SKM-1 (cell line): Measurements from ENCODE around the gene ATP13A2.
A peak's percentile ranks its signal among the peaks of the same experiment; 100 is the strongest.

ENCODE experiments used
- DNase-seq: peaks from one replicate; lab custom pipeline; 2025; ENCODE audit not compliant: unreplicated experiment; lab: John Stamatoyannopoulos, UW

The ATP13A2 gene

DNA sequence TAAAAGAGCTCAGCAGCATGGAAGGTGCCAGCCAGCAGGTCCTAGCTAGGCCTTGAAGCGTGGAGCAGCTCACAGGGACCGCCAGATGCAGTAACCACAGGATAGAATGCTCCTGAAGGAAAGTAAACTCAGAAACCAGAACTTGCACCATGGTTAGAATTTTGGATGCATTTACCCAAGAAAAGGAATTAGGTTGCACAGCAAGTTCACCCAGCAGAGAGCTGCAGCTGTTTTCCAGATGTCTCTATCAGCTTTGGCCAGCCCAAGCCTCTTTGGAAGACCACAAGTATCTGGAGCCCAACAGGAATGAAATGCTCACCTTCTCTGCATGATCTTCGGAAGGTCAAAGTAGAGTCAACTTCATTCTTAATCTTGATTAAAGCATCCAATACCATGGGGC lies 21.0 kb upstream of the ATP13A2 start:
- DNase-seq, result no peak

DNA sequence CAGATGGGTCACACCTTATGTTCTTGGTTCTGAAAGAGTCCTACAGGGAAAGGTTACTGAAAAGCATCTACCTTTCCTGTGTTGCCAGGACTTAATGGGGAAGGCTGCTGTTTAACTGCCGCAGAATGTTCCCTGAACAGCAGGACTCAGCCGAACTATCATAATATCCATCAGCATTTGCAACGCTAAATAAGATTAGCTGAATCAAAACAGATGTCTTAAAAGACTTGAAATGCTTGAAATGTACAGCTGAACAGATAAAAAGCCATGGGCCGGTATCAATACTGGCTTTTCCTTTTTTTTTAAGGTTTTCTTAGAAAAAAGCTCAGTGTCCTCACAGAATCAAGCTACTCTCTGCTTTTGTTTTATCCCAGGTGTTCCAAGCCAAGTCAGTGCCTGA lies 19.7 kb upstream of the ATP13A2 start:
- no peak for DNase-seq

DNA sequence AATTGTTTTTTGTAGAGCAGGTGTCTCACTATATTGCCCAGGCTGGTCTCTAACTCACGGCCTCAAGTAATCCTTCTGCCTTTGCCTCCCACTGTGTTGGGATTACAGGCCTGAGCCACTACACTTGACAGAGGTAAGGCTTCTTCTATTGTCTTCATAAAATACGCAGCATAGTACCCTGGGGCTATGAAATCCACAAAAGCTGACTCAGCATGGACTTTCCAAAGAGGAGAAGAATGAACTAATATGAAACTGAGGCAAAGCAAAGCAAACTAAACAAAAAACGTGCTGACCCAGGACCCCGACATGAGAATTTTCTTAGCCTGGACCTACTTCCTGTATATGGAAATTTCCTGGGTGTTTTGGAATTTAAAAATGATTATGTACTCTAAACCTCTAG lies 18.5 kb upstream of the ATP13A2 start:
- no peak for DNase-seq

DNA sequence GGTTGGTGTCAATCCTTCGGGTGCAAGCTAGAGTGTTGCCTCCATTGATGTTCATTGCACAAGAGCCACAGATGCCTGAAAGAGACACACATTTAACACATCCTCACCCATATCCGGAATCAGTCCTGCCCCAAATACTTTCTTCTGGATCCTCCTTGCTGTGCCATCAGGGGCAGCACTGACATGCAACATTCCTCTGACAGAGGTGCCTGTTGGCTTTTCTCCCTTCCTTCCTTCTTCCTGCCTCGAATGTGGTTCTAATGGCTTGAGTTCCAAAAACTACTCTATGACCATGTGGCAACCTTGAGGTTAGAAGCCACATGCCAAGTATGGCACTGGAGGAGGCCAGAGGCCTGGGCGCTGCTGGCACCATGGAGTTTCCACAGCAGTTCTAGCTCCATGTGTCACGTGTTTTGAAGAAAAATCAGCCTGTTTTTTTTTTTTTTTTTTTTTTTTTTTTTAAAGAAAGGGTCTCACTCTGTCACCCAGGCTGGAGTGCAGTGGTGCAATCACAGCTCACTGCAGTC lies 17.0 kb upstream of the ATP13A2 start:
- DNase-seq, result no peak

DNA sequence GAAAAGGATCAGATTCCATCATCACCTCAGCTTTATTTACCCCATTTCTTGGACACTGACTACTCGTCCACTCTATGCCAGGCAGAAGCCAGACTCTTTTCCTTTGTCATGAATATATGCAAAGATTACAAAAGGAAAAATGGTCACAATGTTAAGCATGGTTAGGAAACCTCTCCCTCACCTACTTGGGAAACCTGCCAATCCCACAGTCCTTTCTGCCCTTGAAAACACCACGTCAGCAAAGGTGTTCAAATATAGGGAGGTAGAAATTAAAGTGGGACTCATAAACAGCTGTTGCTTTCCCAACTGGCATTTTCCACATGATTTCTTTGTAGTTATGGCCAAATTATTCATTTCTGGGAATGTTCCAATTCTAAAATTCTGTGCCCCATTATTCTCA lies 16.2 kb upstream of the ATP13A2 start:
- no peak for DNase-seq

DNA sequence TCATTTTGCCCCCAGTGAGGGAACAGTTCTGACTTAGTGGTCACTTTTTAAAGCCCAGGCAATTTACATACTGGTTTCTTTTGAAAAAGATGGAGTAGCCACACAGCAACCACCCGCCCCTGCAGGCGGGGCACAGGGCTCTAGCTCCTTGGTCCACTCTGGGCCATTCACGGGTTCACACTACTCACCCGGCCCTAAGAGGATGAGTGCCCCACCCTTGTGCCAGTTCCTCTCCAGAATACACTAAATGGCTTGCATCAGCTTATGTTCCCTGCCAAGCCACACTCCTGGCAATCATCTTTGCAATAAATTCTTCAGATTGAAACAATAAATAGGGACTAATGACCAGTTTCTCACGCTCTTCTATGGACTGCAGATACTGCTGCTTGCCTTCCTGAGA lies 15.7 kb upstream of the ATP13A2 start:
- DNase-seq, result no peak

DNA sequence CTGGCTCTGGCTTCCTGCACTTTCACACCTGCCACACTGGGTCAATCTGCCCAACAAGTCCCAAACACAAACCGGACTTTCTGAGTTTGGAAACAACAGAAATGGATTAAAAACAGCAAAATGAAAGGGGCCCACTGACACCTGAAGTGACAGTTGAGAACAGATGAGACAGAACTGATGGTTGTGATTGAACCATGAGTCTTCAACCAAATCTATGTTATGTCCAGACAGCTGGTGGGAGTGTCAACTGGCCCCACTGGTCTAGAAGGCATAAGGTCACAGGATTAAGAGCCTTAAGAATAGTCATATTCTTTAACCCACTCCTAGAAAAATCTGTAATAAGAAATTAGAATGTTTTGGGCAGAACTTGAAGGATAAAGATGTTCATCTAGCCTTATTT lies 13.0 kb upstream of the ATP13A2 start:
- DNase-seq, result no peak

DNA sequence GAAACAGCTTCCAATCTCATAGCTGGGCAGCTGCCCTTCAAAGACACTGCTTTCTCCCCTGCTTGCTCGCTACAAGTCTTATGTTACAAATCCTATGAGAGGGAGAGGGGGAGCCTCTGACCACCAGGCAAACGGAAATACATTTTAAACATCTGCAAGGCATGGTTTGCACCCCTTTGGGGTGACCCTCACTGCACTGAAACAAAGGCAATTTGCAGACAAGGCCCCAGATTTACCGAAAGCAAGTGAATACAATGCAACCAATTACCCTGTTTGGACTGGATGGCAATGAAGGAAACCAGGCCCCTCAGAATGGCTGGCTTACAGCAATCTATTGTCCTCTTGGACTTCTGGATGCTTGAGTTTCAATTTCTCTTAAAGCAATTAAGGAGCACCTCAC lies 11.8 kb upstream of the ATP13A2 start:
- DNase-seq, result no peak

DNA sequence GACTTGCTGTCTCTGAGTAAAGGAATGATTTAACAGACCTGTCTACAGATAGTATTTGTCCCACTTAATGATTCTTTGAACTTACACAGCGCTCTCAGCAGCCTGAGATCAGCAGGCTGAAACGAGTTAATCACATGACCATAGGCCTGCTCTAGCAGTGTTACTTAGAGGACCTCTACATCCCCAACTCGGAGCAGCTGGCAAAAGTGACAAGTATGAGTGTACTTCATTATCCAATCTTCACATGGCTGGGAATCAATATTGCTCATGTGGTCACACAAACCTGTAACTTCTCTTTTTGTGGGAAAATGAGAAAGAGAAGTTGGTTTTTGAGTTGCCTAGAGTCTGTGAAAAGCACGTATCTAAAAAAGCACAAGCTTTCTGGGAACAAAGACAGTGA lies 11.4 kb upstream of the ATP13A2 start:
- DNase-seq, result peak; percentile 46

DNA sequence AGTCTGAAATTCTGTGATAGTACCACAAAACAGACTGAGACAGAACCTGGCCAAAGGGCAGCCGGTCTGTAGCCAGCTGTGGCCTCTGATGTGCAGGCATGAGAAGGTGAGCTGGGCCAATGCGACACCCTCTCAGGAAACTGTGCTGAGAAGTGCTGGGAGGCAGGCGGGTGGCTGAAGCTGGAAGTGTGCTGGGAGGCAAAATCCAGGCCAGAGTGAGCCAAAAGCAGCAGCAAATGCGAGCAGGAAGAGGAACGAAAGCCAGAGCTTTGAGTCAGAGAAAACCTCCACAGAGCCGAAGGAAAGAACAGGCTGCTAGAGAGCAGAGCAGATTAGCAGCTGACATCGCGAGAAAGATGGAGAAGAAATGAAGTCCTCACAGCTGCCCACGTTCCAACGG lies 10.2 kb upstream of the ATP13A2 start:
- DNase-seq, result no peak

DNA sequence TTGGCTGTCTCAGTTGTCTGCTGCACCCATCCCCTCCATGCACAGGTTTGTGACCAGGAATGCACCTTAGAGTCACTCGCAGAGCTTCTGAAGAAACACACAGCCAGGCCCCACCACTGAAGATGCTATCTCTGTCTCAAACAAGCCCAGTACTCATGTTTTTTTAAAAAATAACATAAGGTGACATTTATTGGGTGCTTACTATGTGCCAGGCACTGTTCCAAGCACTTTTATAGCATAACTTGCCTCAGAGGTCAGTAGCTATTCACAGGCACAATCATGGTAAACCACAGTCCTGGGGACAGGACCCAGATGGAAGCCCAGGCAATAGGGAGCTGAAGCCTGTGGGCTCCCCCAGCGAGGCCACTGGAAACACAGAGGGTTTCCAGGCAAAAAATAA lies 8.8 kb upstream of the ATP13A2 start:
- no peak for DNase-seq

DNA sequence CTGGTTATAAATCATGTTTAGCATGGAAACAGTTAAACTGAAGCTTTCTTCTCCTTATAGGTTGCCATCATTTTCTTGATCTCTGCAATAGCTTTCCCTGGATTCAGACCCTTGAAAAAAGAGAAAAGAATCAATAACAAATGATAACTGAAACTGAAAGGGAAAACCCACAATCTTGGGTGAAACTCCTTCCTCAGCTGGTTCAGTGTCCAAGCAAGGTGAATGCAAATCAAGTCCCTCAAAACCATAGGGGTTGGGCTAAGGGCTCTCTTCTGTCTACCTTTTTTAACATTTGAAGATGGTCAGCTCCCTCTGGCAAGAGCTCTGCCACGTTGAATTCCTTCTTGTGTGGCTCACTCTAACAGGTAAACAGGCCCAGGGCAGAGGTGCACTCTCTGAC lies 7.1 kb upstream of the ATP13A2 start:
- DNase-seq, result no peak

DNA sequence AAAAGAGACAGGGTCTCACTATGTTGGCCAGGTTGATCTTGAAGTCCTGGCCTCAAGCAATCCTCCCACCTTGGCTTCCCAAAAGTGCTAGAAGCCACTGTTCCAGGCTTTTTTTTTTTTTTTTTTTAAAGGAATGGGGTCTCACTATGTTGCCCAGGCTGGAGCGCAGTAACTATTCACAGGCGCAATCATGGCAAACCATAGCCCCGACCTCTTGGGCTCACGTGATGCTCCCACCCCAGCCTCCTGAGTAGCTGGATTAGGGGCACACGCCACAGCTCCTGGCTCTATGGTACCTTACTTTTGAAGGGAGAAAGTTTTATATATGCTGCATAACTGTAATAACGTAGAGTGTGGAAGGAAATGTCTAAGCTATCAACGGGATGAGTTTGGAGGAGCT lies 5.7 kb upstream of the ATP13A2 start:
- DNase-seq, result no peak

DNA sequence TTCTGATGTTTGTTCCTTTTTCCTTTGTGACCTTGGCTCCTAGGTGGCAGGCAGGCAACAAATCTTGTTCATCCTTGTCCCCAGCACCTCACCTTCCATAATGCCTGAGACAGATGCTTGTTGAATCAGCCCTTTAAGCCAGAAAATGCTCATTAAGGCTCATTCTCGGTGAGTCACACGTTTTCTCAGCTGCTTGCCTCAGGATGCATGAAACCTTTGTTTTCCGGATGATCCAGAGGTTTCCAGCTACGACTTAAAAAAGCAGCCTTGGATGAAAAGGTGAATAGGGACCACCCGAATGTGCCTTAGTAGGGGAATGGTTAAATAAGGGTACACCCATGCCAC lies 4.6 kb upstream of the ATP13A2 start:
- no peak for DNase-seq

DNA sequence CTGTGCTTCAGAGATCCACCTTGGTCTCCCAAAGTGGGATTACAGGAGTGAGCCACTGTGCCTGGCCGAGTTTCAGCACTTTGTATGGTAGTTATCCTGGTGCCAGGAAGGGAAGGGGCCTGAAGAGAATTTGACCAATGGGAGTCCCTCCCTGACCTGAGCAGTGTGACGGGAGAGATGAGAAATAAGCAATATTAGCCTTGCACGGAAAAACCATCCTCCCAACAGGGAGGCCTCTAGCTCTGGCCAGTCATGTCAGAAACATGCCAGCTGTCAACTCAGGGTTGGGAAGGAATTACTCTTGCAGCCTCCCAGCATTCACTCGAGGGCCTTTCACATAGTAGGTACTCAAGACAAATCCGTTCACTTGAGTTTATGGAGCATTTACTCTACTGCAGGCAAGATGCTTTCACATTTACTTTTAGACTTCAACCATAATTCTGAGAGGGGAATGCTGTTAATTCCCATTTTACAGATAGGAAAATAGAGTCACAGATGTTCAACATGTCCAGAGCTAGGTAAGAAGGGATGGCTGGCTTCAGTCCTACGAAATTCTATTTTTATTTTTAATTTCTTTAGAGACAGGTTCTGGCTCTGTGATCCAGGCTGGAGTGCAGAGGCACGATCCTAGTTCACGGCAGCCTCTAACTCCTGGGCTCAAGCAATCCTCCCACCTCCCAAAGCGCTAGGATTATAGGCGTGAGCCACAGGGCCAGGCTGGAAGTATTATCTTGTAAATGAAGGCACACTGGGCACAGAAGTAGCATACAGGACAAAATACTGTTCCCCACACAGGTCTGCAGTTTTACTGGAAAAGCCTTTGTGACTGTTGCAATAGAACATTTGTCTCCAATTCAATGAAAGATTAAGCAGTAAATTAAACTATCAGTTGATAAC lies 3.2 kb upstream of the ATP13A2 start:
- DNase-seq, result no peak

DNA sequence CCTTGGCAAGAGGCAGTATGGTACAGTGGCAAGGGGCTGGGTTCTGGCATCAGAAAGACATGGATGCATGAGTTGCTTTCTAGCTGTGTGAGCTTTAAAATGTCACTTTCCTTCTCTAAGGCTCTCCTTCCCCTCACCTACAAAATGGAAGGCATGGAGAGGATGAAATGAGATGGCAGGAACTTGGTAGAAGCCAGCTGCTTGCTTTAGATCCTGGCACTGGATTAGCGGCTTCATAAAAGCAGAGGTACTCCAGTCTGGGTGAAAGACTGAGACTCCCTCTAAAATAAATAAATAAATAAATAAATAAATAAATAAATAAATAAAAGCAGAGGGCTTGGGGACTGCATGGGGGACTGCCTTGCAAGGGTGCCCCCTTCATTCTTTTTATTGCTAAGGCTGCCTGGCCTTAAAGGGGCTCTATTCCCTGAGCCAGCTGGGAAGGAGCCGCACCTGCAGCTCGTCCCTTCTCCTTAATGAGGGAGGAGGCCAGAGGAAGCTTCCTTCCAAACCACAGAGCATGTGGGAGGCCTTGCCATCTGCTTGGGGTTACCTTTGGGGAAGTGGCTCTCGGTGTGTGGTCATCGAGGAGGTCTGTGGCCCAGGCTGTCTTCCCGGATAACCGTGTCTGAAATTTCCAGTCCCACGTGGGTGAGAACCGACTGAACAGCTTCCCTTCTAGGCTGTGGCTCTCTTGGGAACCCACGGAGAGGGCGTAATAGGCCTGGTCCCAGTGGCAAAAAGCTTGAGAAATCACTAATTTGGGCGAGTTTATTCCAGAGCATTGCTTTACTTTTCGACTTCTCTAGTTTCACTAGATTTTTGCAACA lies 2.0 kb upstream of the ATP13A2 start:
- peak; percentile 96 for DNase-seq

DNA sequence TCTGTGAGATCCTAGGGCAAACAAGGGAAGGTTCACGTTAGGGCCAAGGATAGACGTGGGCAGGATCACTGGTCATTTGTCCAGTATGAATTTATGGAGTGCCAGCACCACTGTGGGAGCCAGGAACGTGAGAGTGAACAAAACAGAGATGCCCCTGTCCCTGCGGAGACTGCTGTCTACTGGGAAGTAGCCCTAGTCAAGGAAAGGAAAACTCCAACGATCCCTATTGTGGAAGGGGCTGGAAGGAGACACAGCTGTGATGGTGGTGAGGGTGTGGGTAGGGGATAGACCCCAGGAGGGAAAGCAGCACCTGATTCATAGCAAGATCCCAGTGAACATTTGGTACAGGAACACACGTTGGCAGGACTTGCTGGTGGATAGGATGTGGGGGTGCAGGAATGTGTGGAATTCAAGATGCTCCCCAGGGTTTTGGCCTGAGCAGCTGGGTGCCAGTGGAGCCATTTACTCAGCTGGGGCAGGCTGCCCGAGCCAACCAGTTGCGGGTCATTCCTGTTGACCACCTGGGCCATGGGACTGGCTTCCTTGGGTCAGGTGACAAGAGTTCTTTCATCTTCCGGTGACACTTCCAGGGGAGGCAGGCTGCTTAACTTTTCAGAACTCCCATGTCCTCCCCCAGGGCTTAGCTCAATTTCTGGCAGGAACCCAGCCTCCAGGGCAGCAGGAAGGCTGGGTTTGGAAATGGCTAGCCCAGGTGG lies 1.2 kb upstream of the ATP13A2 start:
- DNase-seq, result no peak

DNA sequence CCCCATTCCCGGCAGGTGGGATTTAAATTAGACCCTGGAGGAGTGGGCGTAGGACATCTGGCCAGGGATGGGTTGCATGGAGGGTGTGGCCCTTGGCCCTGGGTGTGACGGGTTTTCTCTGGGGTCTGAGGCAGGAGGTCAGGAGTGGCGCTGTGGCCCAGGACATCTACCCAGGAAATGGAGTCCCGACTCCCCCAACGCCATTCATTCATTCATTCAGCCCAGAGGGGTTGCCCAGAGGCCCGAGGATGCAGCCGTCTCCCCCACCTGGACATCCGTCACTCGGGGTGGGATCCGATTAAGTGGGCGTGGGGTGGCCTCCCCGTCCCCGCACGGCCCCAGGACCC lies 663 bp downstream of the ATP13A2 start:
- DNase-seq, result no peak

DNA sequence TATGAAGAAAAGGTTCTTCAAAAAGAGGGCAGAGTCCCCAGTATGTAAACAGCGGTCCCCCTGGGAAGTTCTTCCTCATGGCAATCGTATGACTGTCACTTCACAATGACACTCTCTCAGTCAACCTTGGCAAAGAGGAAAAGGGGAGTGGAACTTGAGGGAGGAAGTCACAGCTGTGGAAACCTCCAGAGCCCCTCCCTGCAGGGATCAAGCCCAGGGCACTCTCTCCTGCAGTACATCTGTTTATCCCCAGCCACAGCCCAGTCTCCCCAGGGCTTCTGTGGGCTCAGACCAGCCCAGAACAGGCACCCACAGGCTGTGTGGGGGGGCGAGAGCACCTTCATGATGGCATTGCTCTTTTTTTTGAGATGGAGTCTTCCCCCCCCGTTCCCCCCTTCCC lies 2.0 kb downstream of the ATP13A2 start:
- DNase-seq, result peak; percentile 47

DNA sequence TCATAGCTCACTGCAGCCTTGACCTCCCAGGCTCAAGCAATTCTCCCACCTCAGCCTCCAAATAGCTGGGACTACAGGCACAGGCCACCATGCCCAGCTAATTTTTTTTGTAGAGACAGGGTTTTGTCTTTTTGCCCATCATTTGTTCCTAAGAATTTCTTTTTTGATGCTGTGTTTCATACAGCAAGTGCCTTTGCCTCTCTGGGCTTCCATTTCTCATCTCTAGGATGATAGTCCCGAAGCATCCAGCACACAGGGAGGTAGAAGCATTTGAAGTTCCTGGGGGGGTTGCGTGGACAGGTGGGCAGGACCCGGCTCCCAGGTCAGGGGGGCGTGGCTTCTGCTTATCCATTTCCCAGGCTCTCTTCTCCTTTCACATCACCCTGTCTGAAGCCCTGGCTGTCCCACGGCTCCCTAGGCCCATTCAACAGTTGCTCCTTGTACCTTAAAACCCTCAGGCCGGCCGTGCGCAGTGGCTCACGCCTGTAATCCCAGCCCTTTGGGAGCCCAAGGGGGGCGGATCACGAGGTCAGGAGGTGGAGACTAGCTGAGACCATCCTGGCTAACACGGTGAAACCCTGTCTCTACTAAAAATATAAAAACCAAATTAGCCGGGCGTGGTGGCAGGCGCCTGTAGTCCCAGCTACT lies 3.4 kb downstream of the ATP13A2 start:
- no peak for DNase-seq

DNA sequence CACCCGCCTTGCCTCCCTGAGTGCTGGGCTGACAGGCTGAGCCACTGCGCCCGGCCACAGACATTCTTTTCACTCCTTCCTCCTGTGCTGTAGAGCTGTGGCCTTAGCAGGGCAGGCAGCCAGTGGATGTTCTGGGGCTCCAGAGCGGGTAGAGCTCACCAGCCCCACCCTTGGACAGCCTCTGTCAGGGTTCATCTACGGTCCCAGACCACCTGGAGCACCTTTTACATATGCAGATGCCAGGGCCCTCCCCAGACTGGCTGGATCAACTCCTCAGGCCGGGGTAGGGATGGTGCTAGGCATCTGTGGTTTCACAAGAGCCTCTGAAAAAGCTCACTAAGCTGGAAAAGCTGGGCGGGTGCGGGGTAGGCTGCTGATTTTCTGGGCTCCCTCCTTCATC lies 4.6 kb downstream of the ATP13A2 start:
- DNase-seq, result no peak
